ENCODE measurements around the gene GPR18.

- no peak for TF ChIP-seq CTCF (IDR thresholded peaks at IDR 0.05 in 2 of 3, conservative IDR thresholded peaks at IDR 0.05 in 1 of 3; ENCODE audit: borderline replicate concordance in 1 of 3, insufficient read depth in 1 of 3, low read depth in 2 of 3, low read length in 2 of 3)
- TF ChIP-seq EZH2 (IDR thresholded peaks at IDR 0.05): no peak
- TF ChIP-seq SIN3A (IDR thresholded peaks at IDR 0.05; ENCODE audit: low read depth): no peak
- no peak for TF ChIP-seq ZFX (IDR thresholded peaks at IDR 0.05)
- TF ChIP-seq SRF (IDR thresholded peaks at IDR 0.05; ENCODE audit: low read depth): no peak
- no peak for TF ChIP-seq EGR1 (IDR thresholded peaks at IDR 0.05; ENCODE audit: low read depth)
- TF ChIP-seq MAX (IDR thresholded peaks at IDR 0.05): no peak
- no peak for TF ChIP-seq EZH2phosphoT487 (IDR thresholded peaks at IDR 0.05; ENCODE audit: borderline replicate concordance)
- no peak for TF ChIP-seq ZBTB33 (IDR thresholded peaks at IDR 0.05; ENCODE audit: extremely low read depth, insufficient replicate concordance, low read length)
- TF ChIP-seq SP1 (IDR thresholded peaks at IDR 0.05; ENCODE audit: low read depth): no peak
- TF ChIP-seq YY1 (IDR thresholded peaks at IDR 0.05; ENCODE audit: extremely low read depth, insufficient replicate concordance, low read depth, low read length): no peak
- TF ChIP-seq TCF7L2 (IDR thresholded peaks at IDR 0.05; ENCODE audit: borderline replicate concordance, extremely low read depth, insufficient read depth, insufficient read length): no peak
- no peak for TF ChIP-seq ATF3 (IDR thresholded peaks at IDR 0.05)
- TF ChIP-seq POLR2A (IDR thresholded peaks at IDR 0.05; ENCODE audit: borderline replicate concordance, extremely low read depth, insufficient read depth, insufficient read length): no peak
Measured at GRCh38 chr13:99302637-99303505, 44.7 kb upstream of the GPR18 start.
